ENCODE results near the gene COL4A2.

The COL4A2 gene

DNA sequence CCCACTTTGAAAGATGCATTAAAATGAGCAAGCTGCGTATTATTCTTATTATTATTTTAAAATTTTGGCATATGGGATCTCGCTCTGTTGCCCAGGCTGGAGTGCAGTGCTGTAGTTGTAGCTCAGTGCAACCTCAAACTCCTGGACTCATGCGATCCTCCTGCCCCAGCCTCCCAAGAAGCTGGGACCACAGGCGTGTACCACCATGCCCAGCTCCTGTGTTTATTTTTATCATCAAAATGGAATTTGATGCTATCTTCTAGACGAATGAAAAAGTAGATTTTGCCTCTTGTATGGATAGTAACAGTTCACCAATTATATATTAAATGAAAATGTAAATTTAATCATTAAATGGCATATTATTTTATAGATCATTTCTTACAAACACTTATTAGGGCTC lies 43.7 kb upstream of the COL4A2 start:
- POLR2A ChIA-PET: no interaction called here
- CTCF ChIA-PET: interaction anchor here (0.6 to 1.1 kb wide), 2 partner anchors 13 to 192 kb away, joined by 3 read pairs; no protein-coding TSS in a partner anchor
- no peaks in the 10 kb centered on the region for H3K4me1 ChIP-seq (ENCODE audit: control insufficient read depth, insufficient read depth, low read length)

DNA sequence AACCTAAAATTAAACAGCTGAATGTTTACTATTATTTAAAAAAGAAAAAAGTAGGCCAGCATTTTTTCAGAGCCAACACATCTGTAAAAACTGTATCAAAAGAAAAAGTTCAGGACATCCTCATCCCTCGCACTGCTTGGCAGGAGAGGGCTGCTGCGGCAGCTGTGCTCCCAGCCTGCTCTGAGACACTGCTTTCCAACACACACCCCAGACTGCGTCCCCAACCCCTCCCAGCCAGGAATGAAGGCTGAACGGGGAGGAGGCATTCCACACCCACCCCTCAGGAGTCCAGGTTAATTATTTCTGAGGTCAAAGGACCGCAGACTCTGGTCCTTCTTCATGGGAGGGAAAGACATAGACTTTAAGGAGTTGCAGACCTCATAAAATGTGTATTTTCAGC lies 43.2 kb upstream of the COL4A2 start:
- CTCF ChIA-PET: interaction anchor here (0.6 kb wide), 1 partner anchor 192 kb away, joined by 3 read pairs; no protein-coding TSS in a partner anchor
- no peaks in the 10 kb centered on the region for H3K4me1 ChIP-seq (ENCODE audit: control insufficient read depth, insufficient read depth, low read length)
- TF ChIP-seq ZNF623 (tag by site-specific recombination; IDR thresholded peaks at IDR 0.05): no peak
- TF ChIP-seq ZNF776 (tag by site-specific recombination; IDR thresholded peaks at IDR 0.05; ENCODE audit: borderline replicate concordance): no peak
- TF ChIP-seq, protein P1, sequence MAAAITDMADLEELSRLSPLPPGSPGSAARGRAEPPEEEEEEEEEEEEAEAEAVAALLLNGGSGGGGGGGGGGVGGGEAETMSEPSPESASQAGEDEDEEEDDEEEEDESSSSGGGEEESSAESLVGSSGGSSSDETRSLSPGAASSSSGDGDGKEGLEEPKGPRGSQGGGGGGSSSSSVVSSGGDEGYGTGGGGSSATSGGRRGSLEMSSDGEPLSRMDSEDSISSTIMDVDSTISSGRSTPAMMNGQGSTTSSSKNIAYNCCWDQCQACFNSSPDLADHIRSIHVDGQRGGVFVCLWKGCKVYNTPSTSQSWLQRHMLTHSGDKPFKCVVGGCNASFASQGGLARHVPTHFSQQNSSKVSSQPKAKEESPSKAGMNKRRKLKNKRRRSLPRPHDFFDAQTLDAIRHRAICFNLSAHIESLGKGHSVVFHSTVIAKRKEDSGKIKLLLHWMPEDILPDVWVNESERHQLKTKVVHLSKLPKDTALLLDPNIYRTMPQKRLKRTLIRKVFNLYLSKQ (tag by site-specific recombination; IDR thresholded peaks at IDR 0.05; ENCODE audit: borderline replicate concordance): no peak
- no peak for TF ChIP-seq ZBTB17 (tag by site-specific recombination; IDR thresholded peaks at IDR 0.05)
- no peak for TF ChIP-seq KLF1 (tag by site-specific recombination; IDR thresholded peaks at IDR 0.05)
- no peak for TF ChIP-seq ZNF600 (tag by site-specific recombination; IDR thresholded peaks at IDR 0.05)
- TF ChIP-seq SETDB1 (IDR thresholded peaks at IDR 0.05; ENCODE audit: insufficient read length, low read length): no peak
- no peak for TF ChIP-seq ZIC2 (tag by site-specific recombination; IDR thresholded peaks at IDR 0.05)
- TF ChIP-seq BCL11A (tag by site-specific recombination; IDR thresholded peaks at IDR 0.05; ENCODE audit: low read depth): no peak
- TF ChIP-seq ZNF354C (tag by site-specific recombination; IDR thresholded peaks at IDR 0.05; ENCODE audit: borderline replicate concordance, low read depth): no peak
- TF ChIP-seq ZNF214 (tag by site-specific recombination; IDR thresholded peaks at IDR 0.05; ENCODE audit: borderline replicate concordance): no peak
- no peak for TF ChIP-seq ZBTB7A (tag by site-specific recombination; IDR thresholded peaks at IDR 0.05; ENCODE audit: low read depth)
- POLR2A ChIA-PET: no interaction called here
- H3K9me3 ChIP-seq (ENCODE audit: control insufficient read depth, insufficient read depth, low read depth, low read length): no peaks in the 10 kb centered on the region
- H3K36me3 ChIP-seq (ENCODE audit: control insufficient read depth in 2 of 2, insufficient read depth in 1 of 2, low read length in 2 of 2): no peaks in the 10 kb centered on the region
- H3K27ac ChIP-seq (ENCODE audit: extremely low read depth, low read depth, low read length): no peak overlapping the region
- no peak overlapping the region for H3K4me3 ChIP-seq (ENCODE audit: low read depth, low read length)

More for the DNA sequence above, 43.7 kb upstream of the COL4A2 start:
- TF ChIP-seq ZNF132 (tag by site-specific recombination; IDR thresholded peaks at IDR 0.05; ENCODE audit: borderline replicate concordance) (no peak), ZNF544 (tag by site-specific recombination; IDR thresholded peaks at IDR 0.05) (no peak), ZNF777 (tag by site-specific recombination; IDR thresholded peaks at IDR 0.05; ENCODE audit: borderline replicate concordance) (no peak), GLI4 (tag by site-specific recombination; IDR thresholded peaks at IDR 0.05) (no peak), ZNF248 (tag by site-specific recombination; IDR thresholded peaks at IDR 0.05) (no peak), ZBTB7A (tag by site-specific recombination; IDR thresholded peaks at IDR 0.05; ENCODE audit: low read depth) (no peak)
- TF ChIP-seq, protein P2, sequence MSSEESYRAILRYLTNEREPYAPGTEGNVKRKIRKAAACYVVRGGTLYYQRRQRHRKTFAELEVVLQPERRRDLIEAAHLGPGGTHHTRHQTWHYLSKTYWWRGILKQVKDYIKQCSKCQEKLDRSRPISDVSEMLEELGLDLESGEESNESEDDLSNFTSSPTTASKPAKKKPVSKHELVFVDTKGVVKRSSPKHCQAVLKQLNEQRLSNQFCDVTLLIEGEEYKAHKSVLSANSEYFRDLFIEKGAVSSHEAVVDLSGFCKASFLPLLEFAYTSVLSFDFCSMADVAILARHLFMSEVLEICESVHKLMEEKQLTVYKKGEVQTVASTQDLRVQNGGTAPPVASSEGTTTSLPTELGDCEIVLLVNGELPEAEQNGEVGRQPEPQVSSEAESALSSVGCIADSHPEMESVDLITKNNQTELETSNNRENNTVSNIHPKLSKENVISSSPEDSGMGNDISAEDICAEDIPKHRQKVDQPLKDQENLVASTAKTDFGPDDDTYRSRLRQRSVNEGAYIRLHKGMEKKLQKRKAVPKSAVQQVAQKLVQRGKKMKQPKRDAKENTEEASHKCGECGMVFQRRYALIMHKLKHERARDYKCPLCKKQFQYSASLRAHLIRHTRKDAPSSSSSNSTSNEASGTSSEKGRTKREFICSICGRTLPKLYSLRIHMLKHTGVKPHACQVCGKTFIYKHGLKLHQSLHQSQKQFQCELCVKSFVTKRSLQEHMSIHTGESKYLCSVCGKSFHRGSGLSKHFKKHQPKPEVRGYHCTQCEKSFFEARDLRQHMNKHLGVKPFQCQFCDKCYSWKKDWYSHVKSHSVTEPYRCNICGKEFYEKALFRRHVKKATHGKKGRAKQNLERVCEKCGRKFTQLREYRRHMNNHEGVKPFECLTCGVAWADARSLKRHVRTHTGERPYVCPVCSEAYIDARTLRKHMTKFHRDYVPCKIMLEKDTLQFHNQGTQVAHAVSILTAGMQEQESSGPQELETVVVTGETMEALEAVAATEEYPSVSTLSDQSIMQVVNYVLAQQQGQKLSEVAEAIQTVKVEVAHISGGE (tag by site-specific recombination; conservative IDR thresholded peaks at IDR 0.05; ENCODE audit: low read depth): no peak
- TF ChIP-seq, protein P3, sequence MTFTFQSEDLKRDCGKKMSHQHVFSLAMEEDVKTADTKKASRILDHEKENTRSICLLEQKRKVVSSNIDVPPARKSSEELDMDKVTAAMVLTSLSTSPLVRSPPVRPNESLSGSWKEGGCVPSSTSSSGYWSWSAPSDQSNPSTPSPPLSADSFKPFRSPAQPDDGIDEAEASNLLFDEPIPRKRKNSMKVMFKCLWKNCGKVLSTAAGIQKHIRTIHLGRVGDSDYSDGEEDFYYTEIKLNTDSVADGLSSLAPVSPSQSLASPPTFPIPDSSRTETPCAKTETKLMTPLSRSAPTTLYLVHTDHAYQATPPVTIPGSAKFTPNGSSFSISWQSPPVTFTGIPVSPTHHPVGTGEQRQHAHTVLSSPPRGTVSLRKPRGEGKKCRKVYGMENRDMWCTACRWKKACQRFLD (tag by site-specific recombination; IDR thresholded peaks at IDR 0.05): no peak
- TF ChIP-seq, protein P4, sequence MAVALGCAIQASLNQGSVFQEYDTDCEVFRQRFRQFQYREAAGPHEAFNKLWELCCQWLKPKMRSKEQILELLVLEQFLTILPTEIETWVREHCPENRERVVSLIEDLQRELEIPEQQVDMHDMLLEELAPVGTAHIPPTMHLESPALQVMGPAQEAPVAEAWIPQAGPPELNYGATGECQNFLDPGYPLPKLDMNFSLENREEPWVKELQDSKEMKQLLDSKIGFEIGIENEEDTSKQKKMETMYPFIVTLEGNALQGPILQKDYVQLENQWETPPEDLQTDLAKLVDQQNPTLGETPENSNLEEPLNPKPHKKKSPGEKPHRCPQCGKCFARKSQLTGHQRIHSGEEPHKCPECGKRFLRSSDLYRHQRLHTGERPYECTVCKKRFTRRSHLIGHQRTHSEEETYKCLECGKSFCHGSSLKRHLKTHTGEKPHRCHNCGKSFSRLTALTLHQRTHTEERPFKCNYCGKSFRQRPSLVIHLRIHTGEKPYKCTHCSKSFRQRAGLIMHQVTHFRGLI (tag by site-specific recombination; IDR thresholded peaks at IDR 0.05): no peak
- TF ChIP-seq, protein P5, sequence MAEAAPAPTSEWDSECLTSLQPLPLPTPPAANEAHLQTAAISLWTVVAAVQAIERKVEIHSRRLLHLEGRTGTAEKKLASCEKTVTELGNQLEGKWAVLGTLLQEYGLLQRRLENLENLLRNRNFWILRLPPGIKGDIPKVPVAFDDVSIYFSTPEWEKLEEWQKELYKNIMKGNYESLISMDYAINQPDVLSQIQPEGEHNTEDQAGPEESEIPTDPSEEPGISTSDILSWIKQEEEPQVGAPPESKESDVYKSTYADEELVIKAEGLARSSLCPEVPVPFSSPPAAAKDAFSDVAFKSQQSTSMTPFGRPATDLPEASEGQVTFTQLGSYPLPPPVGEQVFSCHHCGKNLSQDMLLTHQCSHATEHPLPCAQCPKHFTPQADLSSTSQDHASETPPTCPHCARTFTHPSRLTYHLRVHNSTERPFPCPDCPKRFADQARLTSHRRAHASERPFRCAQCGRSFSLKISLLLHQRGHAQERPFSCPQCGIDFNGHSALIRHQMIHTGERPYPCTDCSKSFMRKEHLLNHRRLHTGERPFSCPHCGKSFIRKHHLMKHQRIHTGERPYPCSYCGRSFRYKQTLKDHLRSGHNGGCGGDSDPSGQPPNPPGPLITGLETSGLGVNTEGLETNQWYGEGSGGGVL (tag by site-specific recombination; IDR thresholded peaks at IDR 0.05): no peak
- no peaks in the 10 kb centered on the region for H3K9me3 ChIP-seq (ENCODE audit: control insufficient read depth, insufficient read depth, low read depth, low read length)
- H3K4me3 ChIP-seq (ENCODE audit: low read depth, low read length): no peak overlapping the region
- H3K27ac ChIP-seq (ENCODE audit: extremely low read depth, low read depth, low read length): no peak overlapping the region
- no peaks in the 10 kb centered on the region for H3K36me3 ChIP-seq (ENCODE audit: control insufficient read depth in 2 of 2, insufficient read depth in 1 of 2, low read length in 2 of 2)
